HG03460 (cell line): Measurements from ENCODE around the gene PDILT.
A peak's percentile ranks its signal among the peaks of the same experiment; 100 is the strongest.

ENCODE experiments used
- ATAC-seq: cut with Tn5 transposase; IDR thresholded peaks from one replicate; pipeline ENCODE4 v1.9.1; 2021; ENCODE audit not compliant: unreplicated experiment

The PDILT gene

DNA sequence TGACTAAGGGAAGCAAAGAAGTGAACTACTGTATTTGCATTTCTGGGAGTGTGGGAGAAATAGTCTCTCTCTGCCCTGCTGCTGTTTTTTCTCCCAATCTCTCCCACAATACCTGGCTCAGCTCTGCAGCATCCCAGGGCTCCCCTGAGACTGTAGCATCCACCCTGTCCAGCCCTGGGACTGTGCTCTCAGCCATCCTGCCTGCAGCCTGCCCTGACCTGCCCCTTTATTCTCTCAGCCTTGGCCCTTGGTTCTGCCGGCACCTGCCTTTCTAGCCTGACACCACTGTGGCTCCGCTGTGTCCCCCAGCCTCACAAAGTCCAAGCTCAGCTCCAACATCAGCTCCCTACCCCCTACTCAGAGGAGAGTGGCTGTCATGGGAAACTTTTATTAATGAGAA is 1.9 kb downstream of the PDILT start:
- ATAC-seq: no peak

DNA sequence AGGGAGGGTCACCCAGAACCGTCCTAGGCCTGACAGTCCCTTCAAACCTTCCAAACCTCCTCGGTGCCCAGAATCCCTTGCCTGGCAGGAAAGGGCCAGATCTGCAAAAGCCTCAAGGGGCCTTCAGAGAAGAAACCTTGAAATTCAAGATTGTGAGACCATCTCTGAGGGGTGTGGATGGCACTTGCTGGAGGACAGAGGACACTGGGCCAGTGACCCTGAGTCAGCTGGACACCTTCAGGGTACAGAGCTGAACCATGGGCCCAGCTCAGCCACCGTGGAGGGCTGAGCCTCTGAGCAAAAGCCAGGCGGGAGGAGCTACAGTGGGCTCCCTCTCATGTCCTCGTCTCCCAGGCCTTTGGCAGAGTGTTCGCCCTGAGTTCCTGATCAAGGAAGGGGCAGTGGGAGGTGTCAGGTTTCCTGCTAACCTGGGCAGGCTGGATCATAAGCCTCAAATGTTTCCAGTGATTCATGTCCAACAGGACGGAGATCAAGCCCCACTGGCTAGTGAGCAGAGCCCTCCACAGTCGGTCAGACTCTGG is 3.0 kb downstream of the PDILT start:
- no peak for ATAC-seq

DNA sequence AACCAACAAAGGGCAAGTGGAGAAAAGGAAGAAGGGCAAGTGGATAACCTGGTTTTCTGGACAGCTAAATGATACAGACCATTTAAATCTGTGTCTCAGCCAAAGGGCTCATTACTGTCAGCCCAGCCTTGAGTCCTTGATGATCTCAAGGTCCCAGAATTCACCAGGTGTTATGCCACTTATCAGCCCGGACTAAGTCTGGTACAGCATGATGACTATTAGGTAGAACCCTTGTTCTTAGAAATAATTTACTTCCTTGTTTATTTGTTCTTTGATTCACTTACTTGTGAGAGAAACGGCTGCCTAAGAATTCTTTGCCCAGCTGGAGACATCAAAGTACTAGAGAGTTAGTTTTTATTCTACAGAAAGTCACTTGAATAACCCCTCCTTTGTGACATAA is 3.5 kb downstream of the PDILT start:
- no peak for ATAC-seq

DNA sequence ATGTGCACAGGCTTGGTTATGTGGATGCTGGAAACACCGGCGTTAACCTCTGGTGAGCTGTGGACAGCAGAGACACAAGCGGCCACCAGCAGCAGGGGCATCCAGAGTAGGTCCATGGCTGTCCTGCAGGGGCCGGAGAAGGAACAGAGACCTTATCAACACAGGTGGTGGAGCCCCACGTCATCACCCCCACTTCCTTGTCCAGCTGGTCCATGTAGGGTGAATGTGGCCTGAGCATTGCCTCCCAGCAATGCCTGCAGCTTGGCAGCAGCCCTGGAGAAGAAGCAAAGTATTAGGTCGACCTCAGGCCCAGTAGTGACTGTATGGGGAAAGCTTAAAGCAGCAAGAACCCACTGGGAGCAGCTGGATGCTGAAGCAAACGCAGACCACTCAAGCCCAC is 5.4 kb downstream of the PDILT start:
- ATAC-seq: no peak

DNA sequence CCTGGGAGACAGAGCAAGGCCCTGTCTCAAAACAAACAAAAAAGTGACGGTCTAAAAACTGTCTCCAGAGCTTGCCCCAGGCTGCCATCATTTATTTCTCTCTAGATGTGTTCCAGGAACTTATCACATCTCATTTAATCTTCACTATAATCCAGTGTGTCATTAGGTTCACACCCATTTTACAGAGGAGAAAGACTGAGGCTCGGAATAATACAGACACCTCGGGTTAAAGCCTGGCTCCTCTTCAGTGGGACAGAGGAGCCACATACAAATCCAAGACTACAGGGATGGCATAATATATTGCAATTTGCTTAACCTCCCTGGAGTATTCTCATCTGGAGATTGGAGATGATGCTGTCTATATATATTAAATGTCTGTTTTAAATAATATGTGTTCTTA is 5.9 kb downstream of the PDILT start:
- ATAC-seq: no peak

DNA sequence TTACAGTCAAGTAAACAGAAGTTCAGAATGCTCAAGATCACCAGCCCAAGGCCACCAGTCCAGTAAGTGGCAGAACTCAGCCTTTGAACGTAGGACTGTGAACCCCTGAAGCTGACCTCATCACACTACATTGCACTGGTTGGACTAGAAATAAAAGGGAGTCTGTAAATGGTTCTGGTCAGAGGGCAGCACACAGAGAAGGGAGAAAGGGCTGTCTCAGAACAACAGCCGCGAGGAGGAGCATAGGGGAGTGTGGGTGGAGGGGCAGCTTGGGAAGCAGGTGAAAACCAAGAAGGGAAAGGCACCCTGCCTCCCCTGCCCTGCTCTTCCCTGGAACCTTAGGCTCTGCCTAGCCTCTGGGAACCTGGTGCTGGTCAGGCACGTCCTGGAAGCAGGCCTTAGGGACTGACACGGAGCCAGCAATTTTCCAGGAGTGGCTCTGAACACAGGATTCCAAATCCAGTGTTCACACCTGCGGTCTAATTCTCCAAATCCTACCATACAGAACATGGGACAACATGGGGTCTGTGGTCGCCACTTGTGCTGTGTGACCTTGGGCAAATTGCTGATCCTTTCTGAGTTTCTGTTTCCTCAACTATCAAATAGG is 7.0 kb downstream of the PDILT start:
- no peak for ATAC-seq

DNA sequence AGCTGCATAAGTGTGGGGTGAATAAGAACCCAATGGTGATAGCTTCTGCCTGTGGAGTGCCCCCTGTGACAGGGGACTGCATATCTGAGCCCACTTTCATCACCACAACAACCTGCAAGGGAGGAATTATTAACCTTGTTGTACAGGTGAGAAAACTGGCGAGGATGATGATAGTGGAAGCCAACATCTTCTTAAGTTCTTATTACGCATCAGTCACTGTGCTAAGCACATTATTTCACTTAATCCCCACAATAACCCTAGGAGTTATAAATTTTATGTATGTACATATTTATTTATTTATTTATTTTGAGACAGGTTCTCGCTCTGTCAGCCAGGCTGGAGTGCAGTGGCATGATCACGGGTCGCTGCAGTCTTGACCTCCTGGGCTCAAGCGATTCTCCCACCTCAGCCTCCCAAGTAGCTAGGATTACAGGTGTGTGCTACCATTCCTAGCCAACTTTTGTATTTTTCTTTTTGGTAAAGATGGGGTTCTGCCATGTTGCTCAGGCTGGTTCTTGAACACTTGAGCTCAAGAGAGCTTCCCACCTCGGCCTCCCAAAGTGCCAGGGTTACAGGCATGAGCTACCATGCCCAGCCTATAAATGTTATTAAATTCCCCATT is 7.6 kb downstream of the PDILT start:
- no peak for ATAC-seq

DNA sequence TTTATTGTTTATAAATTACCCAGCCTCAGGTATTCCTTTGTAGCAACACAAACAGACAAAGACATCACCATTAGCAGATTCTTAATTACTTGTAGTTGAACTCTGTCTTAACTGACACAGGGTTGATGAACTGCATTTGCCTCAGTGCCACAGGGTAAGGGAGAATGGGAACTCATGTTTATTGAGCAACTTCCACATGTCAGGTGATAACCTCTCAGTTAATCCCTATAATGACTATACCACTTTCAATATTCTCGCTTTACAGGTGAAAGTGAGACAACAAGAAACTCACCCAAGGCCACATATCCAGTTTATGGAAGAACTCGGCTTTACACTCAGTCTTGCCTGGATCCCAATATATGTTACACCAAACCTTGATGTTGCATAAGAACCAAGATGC is 8.6 kb downstream of the PDILT start:
- ATAC-seq: no peak

DNA sequence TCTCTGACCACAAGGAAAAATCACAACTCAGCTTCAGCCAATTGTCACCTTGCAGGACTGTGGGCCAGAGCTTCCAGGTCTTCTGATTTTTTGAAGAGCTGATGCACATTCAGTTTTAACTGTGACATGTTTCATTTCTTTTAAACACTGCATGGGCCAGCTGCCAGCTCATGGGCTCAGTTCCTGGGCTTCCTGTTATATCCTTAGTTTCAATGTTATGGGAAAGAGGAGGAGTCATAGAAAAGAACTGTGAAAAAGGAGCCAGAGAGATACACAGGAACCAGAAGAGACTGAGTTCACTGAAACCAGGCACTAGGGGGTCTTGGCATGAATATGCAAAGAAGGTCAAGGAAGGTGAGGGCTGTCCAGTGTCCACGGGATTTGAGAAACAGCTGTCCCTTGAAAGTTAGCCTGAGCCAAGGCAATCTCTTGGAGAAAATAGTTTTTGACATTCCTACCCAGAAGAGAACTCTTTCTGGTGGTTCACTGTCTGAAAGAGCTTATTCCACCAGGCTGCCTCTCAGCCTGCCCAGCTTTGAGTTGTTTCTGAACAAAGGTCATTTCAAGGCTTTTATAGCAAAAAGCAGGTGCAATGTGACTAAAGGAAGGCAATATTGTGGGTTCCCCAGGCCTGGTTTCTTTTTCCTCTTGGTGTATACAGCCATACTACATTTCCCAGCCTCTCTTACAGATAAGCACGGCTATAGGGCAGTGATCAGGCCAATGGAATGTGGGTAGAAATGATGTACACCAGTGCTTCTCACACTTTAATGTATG is 10.5 kb downstream of the PDILT start:
- no peak for ATAC-seq

DNA sequence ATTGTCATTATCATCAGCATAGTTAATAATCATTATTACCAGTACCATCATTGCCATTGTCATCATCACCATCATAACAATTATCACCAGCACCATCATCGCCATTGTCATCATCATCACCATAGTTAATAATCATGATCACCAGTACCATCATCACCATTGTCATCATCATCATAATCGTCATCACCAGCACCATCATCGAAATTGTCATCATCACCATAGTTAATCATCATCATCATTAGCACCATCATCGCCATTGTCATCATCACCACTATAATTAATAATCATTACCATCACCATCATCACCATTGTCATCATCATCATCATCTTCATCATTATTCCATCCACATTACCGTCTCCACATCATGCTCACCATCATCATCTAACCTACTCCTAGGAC is 13.5 kb downstream of the PDILT start:
- ATAC-seq: no peak

DNA sequence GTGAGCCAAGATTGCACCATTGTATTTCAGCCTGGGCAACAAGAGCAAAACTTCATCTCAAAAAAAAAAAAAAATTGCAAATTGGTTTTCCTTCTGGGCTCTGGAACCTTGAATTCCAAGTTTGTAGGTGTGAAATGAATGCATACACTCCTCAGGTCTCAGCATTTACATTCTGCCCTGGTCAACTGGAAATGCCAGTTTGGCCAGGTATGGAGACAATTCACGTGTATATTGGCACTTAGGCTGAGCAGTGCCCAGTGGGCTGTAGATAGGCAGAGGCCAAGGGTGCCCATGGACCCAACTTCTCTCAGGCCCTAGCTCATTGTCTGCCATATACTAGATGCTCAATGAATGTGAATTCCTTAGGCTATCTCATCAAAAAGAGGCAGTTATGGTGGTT is 15.7 kb downstream of the PDILT start:
- ATAC-seq: no peak

DNA sequence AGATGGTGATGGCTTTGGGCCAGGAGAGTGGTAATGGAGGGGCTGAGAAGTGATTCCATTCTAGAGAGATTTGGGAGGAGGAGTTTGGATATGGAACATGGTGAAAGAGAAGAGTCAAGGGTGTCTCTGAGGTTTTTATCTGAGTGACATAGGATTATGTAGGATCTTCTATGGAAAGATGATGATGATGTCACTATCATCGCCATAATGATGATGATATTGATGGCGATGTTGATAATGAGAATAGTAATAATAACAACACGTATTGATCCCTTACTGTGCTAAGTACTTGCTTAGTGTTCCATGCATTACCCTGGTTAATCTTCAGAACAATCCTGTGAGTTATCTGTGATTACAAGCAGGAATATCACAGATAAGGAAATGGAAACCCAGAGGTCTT is 16.6 kb downstream of the PDILT start:
- ATAC-seq: no peak

DNA sequence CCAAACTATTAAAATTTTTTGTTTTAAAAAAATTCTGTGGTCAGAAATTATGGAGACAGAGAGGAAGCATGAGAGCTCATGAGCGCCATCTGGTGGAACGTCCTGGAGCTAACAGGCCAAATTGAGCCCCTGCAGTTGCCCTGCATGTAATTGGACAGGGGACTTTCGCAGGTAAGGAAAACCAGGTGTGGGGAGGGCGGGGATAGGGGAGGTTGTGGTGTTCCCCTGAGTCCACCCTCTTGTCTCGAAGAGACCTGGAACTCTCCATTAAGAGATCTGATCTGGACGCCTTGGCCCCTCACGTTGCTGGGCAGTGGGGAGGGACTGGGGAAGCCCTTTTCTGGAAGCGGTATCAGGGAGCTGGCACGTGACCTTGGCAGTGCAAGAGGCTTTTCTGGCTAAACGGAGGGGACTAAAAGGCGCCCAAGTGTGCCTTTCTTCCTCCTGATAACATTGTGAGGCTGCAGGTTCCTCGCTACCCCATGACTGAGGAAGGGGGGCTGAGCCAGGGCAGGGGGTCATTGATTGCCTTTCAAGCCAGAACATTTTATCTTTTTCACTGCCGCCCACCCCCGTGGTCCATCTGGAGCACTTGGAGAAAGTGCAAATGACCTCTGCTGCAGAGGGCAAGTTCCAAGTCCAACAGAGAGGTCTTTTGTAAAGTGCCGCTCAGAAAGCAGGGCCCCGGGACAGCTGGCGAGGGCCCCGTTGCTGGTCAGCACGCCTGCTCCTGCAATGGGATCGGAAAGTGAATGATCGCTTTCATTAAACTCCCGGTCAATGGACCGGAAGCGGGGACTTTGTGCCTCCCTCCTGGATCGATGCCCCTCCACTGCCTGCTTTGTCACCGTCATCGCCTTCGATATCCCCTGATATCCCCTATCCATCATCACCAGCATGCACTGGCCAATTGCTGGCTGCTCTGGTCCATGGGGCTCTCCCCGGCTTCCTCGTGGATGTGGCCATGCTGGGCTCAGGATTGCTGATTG is 18.4 kb downstream of the PDILT start:
- no peak for ATAC-seq

DNA sequence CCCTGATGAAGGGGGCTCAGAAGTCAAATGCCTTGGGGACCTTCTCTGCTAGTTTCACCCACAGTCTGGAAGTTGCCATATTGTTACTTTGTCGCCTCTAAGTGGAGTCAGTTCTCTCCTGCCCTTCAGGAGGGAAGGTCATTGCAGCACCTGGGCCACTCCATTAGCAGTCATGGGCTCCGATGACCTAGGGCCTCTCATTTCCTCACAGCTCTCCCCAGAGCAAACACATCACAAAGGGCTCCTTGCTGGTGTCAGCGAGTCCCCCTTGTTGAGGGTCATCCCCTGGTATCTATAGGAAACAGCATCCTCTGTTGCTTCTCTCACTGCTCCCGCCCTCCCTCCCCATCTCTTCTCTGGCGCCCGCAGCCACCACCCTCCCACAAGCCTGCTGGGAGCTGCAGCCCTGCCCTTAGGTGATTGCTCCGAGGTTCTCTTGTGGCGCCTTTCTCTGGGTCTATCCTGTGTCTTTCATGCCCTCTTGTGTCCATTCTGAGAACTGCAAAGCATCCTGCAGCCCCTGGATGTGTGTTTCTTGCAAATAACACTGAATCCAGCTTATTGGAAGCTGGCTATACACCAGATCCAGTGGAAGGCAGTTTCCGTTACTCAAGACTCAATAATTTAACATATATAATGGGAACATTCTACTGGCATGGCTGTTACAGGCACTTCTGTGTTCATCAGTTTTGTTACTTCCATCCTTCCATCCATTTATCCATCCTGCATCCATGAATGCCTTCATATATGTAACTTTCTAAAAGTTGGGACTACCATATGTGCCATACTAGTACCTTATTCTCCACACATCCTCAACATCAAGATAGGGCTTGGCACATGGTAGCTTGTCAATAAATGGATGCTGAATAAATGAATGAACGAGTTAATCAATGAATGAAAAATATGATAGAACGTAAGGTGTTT is 21.2 kb downstream of the PDILT start:
- peak; percentile 50 for ATAC-seq

DNA sequence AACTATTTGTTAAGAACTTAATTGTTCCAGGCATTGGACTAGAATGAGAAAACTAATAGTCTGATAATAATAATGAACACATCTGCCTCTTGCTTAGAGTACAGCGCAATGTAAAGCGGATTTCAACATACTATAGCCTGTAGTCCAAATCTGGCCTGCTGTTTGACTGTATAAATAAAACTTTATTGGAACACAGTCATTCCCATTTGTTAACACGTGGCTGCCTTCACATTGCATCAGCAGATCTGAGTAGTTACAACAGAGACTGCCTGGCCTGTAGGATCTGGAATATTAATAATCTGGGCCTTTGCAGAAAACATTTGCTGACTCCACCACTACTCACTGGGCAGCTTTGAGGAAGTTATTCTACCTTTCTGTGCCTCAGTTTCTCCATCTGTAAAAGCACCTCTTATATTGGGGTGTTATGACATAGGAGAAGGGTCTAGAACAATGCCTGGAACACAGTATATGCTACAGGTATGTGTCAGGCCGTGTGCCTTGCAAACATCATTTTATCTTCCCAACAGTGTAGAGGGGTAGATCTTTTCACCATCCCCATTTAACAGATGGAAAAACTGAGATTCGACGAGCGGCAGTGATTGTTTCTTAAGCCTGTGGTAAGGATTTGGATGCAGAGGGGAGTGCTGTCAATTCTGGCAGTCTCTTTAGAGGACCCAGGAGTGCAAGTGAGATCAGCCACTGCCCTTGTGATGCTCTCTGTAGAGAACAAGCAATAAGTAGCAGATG is 22.2 kb downstream of the PDILT start:
- no peak for ATAC-seq

DNA sequence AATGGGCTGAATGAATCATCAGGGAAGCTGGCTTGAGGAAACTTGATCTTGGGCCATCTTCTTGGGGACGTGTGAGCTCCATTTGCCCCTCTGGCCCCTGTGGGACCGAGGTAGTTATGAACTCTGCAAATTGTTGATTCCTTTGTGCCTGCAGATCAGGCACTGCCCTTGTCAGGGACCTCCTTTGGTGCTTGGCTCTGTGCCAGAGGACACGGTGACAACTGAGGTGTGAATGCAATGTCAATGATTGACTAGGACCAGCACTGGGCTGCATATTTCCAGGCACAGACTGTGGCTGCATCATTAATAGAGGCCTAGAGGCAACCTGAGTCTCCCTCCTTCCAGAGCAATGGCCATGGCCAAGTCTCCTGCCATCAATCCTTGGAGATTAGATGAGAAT is 23.8 kb downstream of the PDILT start:
- no peak for ATAC-seq

DNA sequence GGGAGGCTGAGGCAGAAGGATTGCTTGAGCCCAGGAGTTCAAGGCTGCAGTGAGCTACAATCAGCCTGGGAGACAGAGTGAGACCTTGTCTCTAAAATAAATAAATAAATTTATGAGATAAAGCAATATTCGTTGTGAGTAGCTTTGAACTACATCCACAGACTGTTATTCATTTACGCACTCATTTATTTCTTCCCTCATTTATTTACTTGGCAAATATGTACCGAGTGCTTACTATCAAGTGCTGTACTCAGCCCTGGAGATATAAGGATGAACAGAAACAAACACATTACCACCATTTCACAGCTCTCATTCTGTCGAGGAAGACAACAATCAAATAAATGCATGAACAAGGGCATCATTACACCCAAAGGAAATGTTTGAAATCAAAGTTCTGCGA is 27.4 kb downstream of the PDILT start:
- no peak for ATAC-seq

DNA sequence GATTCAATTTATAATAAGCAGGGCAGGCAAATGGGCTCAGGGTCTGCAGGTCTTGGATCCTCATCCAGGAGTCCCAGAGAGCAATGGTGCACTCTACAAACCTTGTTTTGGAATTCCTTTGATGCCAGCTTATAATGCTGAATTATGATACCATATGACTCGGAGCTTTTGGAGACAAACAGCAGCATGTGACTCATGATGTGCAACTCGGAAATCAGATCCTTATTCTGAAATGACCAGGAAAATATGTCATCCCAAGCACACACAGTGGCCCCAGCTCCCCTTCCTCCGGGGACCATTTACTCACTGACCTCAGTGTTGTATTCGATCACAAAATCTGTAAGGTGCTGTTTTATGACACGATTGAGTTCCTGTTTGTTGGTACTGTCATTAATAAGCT is 31.8 kb downstream of the PDILT start:
- ATAC-seq: no peak

DNA sequence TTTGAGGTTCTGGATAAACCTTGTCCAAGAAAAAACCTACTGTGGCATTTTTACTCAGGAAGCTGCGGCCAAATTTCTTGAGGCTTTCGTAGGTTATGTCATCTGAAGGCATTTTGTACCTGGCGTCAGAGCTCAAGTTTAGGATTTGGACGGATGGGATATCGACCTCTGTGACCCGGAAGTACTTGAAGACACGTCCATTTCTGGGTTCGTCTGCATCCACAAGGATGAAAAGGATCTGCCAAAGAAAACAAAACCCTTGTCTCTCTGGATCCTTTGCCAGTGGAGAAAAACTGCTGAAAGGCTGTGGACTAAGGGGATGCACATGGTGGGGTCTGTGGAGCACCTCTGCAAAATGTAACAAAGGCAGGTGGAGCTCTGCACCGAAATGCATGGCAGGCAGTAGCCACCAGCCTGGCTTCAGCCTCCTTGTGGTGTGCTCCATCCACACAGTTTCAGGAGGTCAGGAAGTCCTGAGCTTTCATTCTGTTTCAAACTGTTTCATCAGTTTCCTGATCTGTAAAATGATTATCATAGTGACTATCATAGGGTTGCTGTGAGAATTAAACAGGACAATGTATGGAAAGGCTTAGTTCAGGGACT is 35.0 kb downstream of the PDILT start:
- ATAC-seq: no peak
